Ectodermal cell (in vitro differentiated cells): ENCODE data around the gene CSNK1D.

Experiments used
- H3K27ac ChIP-seq: 2 replicates; pipeline ENCODE4 v1.7.0; 2013; ENCODE audit warnings: mild to moderate bottlenecking, low read depth, low read length; ENCODE audit not compliant: insufficient read depth, poor library complexity, severe bottlenecking
- H3K27me3 ChIP-seq: 2 replicates; pipeline ENCODE4 v1.7.0; 2013; ENCODE audit warnings: mild to moderate bottlenecking, low read length; ENCODE audit not compliant: insufficient read depth, control insufficient read depth, poor library complexity, severe bottlenecking
- H3K36me3 ChIP-seq: one replicate; pipeline ENCODE4 v1.7.0; 2013; ENCODE audit warnings: low read length; ENCODE audit not compliant: control insufficient read depth, insufficient read depth
- H3K4me1 ChIP-seq: one replicate; pipeline ENCODE4 v1.7.0; 2013; ENCODE audit warnings: low read length; ENCODE audit not compliant: control insufficient read depth, insufficient read depth
- H3K4me3 ChIP-seq: 2 replicates; pipeline ENCODE4 v1.7.0; 2013; ENCODE audit warnings: low read depth, low read length, control low read depth; ENCODE audit not compliant: insufficient read depth
- H3K9me3 ChIP-seq: 2 replicates; pipeline ENCODE4 v1.7.0; 2013; ENCODE audit warnings: mild to moderate bottlenecking, low read length, moderate library complexity; ENCODE audit not compliant: control insufficient read depth
- WGBS, 2 experiments: methylation state at CpG; one replicate each; pipeline ENCODE4 v1.1.7; 2013; ENCODE audit warnings: missing lambda C conversion rate in 2 of 2; 5-methylcytosine and 5-hydroxymethylcytosine counted together

The CSNK1D gene

GRCh38 chr17:82317394-82318168, 44.1 kb upstream of the CSNK1D start, which contains the start of gene CD7:
TSS of gene CD7 (minus strand) at chr17:82317608. CDS start at chr17:82317495, 113 bp downstream.
- no peak within 1 kb of the TSS for H3K27ac ChIP-seq
- no peaks in the 10 kb centered on the region for H3K9me3 ChIP-seq
- no peaks in the 10 kb centered on the region for H3K36me3 ChIP-seq
- peaks cover 5% of the 10 kb centered on the region for H3K27me3 ChIP-seq
- WGBS, 2 experiments: 81 to 83% methylated on average over 26 of the region's 26 CpGs
- no peak within 1 kb of the TSS for H3K4me3 ChIP-seq
- peaks cover 11% of the 10 kb centered on the region for H3K4me1 ChIP-seq

- Histone ChIP-seq H3K9me3 (no peaks in the 10 kb centered on the region), H3K36me3 (no peaks in the 10 kb centered on the region), H3K27ac (no peak overlapping the region), H3K4me3 (no peak overlapping the region), H3K4me1 (peaks cover 11% of the 10 kb centered on the region), H3K27me3 (peaks cover 5% of the 10 kb centered on the region)
- WGBS, 2 experiments: 92 to 93% methylated on average over 29 of the region's 29 CpGs
Measured at GRCh38 chr17:82316651-82317393, 43.3 kb upstream of the CSNK1D start.

- 60 to 61% methylated on average over 36 of the region's 36 CpGs for WGBS, 2 experiments
- H3K27ac ChIP-seq: no peak overlapping the region
Measured at GRCh38 chr17:82315703-82316358, 42.3 kb upstream of the CSNK1D start.

GRCh38 chr17:82314727-82315605, 41.5 kb upstream of the CSNK1D start:
- Histone ChIP-seq H3K9me3 (no peaks in the 10 kb centered on the region), H3K27me3 (no peaks in the 10 kb centered on the region), H3K4me3 (no peak overlapping the region), H3K27ac (no peak overlapping the region), H3K4me1 (peaks cover 11% of the 10 kb centered on the region), H3K36me3 (no peaks in the 10 kb centered on the region)
- WGBS, 2 experiments: 88 to 89% methylated on average over 32 of the region's 32 CpGs

More at GRCh38 chr17:82315703-82316358, 42.3 kb upstream of the CSNK1D start:
- H3K27me3 ChIP-seq: peaks cover 3% of the 10 kb centered on the region
- no peaks in the 10 kb centered on the region for H3K36me3 ChIP-seq
- H3K4me1 ChIP-seq: peaks cover 11% of the 10 kb centered on the region
- H3K9me3 ChIP-seq: no peaks in the 10 kb centered on the region
- no peak overlapping the region for H3K4me3 ChIP-seq

GRCh38 chr17:82314012-82314726, 40.7 kb upstream of the CSNK1D start:
- Histone ChIP-seq H3K36me3 (no peaks in the 10 kb centered on the region), H3K4me3 (no peak overlapping the region), H3K4me1 (peaks cover 11% of the 10 kb centered on the region), H3K9me3 (no peaks in the 10 kb centered on the region), H3K27me3 (no peaks in the 10 kb centered on the region), H3K27ac (no peak overlapping the region)
- 92% methylated on average over 27 of the region's 27 CpGs for WGBS, 2 experiments

- WGBS, 2 experiments: 90 to 91% methylated on average over 28 of the region's 28 CpGs
- Histone ChIP-seq H3K4me1 (peaks cover 11% of the 10 kb centered on the region), H3K9me3 (no peaks in the 10 kb centered on the region), H3K36me3 (no peaks in the 10 kb centered on the region), H3K27ac (no peak overlapping the region), H3K4me3 (no peak overlapping the region), H3K27me3 (no peaks in the 10 kb centered on the region)
Measured at GRCh38 chr17:82313195-82314011, 39.9 kb upstream of the CSNK1D start.

DNA sequence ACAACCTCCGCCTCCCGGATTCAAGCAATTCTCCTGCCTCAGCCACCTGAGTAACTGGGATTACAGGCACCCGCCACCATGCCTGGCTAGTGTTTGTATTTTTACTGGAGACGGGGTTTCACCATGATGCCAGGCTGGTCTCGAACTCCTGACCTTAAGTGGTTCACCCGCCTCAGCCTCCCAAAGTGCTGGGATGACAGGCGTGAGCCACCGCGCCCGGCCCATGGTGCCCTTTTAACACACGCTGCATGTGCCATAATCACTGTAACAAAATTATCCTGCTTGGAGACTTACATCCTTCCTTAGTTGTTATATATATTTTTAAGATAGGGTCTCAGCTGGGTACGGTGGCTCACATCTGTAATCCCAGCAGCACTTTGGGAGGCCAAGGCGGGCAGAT, 38.5 kb upstream of the CSNK1D start:
- no peaks in the 10 kb centered on the region for H3K27me3 ChIP-seq
- H3K4me3 ChIP-seq: no peak overlapping the region
- 94 to 96% methylated on average over 13 of the region's 13 CpGs for WGBS, 2 experiments
- no peaks in the 10 kb centered on the region for H3K9me3 ChIP-seq
- H3K27ac ChIP-seq: no peak overlapping the region
- peaks cover 11% of the 10 kb centered on the region for H3K4me1 ChIP-seq
- H3K36me3 ChIP-seq: no peaks in the 10 kb centered on the region

- H3K9me3 ChIP-seq: no peaks in the 10 kb centered on the region
- H3K4me3 ChIP-seq: no peak overlapping the region
- H3K27me3 ChIP-seq: no peaks in the 10 kb centered on the region
- WGBS, 2 experiments: 90 to 92% methylated on average over 21 of the region's 21 CpGs
- peaks cover 5% of the 10 kb centered on the region for H3K4me1 ChIP-seq
- H3K27ac ChIP-seq: no peak overlapping the region
- no peaks in the 10 kb centered on the region for H3K36me3 ChIP-seq
Measured at GRCh38 chr17:82310877-82311276, 37.4 kb upstream of the CSNK1D start.
